ENCODE measurements around the gene UAP1. TPM values are rescaled to one million over a fixed set of nuclear protein-coding genes. Genes with fewer than 3 reads are reported as not detected.

The UAP1 gene
- polyA plus RNA-seq, 1 donor from 2014 or later = 40.1 TPM

GRCh38 chr1:162612606-162613400 is 51.3 kb downstream of the UAP1 start:
- Histone ChIP-seq H3K9me3 (ENCODE audit: low read length) (no peaks in the 10 kb centered on the region), H3K36me3 (ENCODE audit: insufficient read depth, low read length) (peaks cover 3% of the 10 kb centered on the region), H3K4me3 (ENCODE audit: low read length) (no peak overlapping the region), H3F3A (ENCODE audit: insufficient read depth, low read length, poor library complexity, severe bottlenecking) (no peaks in the 10 kb centered on the region), H3K4me2 (ENCODE audit: low read length) (no peak overlapping the region), H4K20me1 (ENCODE audit: insufficient read depth) (no peaks in the 10 kb centered on the region), H3K27me3 (ENCODE audit: insufficient read depth, low read depth, low read length) (no peaks in the 10 kb centered on the region), H3K27ac (ENCODE audit: low read length) (no peak overlapping the region), H2AFZ (ENCODE audit: low read depth, low read length) (no peak overlapping the region), H3K9ac (ENCODE audit: low read length) (no peak overlapping the region), H3K79me2 (replicated peaks; ENCODE audit: insufficient read depth, low read length) (no peaks in the 10 kb centered on the region), H3K9me2 (ENCODE audit: insufficient read depth, low read length) (no peaks in the 10 kb centered on the region)
- TF ChIP-seq, protein P1, sequence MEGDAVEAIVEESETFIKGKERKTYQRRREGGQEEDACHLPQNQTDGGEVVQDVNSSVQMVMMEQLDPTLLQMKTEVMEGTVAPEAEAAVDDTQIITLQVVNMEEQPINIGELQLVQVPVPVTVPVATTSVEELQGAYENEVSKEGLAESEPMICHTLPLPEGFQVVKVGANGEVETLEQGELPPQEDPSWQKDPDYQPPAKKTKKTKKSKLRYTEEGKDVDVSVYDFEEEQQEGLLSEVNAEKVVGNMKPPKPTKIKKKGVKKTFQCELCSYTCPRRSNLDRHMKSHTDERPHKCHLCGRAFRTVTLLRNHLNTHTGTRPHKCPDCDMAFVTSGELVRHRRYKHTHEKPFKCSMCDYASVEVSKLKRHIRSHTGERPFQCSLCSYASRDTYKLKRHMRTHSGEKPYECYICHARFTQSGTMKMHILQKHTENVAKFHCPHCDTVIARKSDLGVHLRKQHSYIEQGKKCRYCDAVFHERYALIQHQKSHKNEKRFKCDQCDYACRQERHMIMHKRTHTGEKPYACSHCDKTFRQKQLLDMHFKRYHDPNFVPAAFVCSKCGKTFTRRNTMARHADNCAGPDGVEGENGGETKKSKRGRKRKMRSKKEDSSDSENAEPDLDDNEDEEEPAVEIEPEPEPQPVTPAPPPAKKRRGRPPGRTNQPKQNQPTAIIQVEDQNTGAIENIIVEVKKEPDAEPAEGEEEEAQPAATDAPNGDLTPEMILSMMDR (IDR thresholded peaks at IDR 0.05; ENCODE audit: poor library complexity, severe bottlenecking) = no peak
- TF ChIP-seq EP300 (conservative IDR thresholded peaks at IDR 0.05; ENCODE audit: poor library complexity, severe bottlenecking) (no peak), RAD21 (conservative IDR thresholded peaks at IDR 0.05) (no peak), SMC3 (conservative IDR thresholded peaks at IDR 0.05; ENCODE audit: poor library complexity) (no peak), TAF1 (IDR thresholded peaks at IDR 0.05; ENCODE audit: low read depth) (no peak), MXI1 (conservative IDR thresholded peaks at IDR 0.05; ENCODE audit: poor library complexity, severe bottlenecking) (no peak), EZH2 (IDR thresholded peaks at IDR 0.05; ENCODE audit: borderline replicate concordance, insufficient read depth, low read length, poor library complexity, severe bottlenecking) (no peak), POLR2AphosphoS5 (IDR thresholded peaks at IDR 0.05) (no peak)
- TF ChIP-seq, protein P2, sequence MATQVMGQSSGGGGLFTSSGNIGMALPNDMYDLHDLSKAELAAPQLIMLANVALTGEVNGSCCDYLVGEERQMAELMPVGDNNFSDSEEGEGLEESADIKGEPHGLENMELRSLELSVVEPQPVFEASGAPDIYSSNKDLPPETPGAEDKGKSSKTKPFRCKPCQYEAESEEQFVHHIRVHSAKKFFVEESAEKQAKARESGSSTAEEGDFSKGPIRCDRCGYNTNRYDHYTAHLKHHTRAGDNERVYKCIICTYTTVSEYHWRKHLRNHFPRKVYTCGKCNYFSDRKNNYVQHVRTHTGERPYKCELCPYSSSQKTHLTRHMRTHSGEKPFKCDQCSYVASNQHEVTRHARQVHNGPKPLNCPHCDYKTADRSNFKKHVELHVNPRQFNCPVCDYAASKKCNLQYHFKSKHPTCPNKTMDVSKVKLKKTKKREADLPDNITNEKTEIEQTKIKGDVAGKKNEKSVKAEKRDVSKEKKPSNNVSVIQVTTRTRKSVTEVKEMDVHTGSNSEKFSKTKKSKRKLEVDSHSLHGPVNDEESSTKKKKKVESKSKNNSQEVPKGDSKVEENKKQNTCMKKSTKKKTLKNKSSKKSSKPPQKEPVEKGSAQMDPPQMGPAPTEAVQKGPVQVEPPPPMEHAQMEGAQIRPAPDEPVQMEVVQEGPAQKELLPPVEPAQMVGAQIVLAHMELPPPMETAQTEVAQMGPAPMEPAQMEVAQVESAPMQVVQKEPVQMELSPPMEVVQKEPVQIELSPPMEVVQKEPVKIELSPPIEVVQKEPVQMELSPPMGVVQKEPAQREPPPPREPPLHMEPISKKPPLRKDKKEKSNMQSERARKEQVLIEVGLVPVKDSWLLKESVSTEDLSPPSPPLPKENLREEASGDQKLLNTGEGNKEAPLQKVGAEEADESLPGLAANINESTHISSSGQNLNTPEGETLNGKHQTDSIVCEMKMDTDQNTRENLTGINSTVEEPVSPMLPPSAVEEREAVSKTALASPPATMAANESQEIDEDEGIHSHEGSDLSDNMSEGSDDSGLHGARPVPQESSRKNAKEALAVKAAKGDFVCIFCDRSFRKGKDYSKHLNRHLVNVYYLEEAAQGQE (IDR thresholded peaks at IDR 0.05; ENCODE audit: borderline replicate concordance) = no peak

- Histone ChIP-seq H3K9ac (ENCODE audit: low read length) (no peak overlapping the region), H3K27ac (ENCODE audit: low read length) (no peak overlapping the region), H3K79me2 (replicated peaks; ENCODE audit: insufficient read depth, low read length) (no peaks in the 10 kb centered on the region), H3K36me3 (ENCODE audit: insufficient read depth, low read length) (no peaks in the 10 kb centered on the region), H4K20me1 (ENCODE audit: insufficient read depth) (no peaks in the 10 kb centered on the region), H3K9me2 (ENCODE audit: insufficient read depth, low read length) (no peaks in the 10 kb centered on the region), H3K4me3 (ENCODE audit: low read length) (no peak overlapping the region), H3K9me3 (ENCODE audit: low read length) (no peaks in the 10 kb centered on the region), H2AFZ (ENCODE audit: low read depth, low read length) (no peak overlapping the region), H3K27me3 (ENCODE audit: insufficient read depth, low read depth, low read length) (no peaks in the 10 kb centered on the region), H3F3A (ENCODE audit: insufficient read depth, low read length, poor library complexity, severe bottlenecking) (no peaks in the 10 kb centered on the region), H3K4me2 (ENCODE audit: low read length) (no peak overlapping the region)
- TF ChIP-seq EZH2 (IDR thresholded peaks at IDR 0.05; ENCODE audit: borderline replicate concordance, insufficient read depth, low read length, poor library complexity, severe bottlenecking) (no peak), EP300 (conservative IDR thresholded peaks at IDR 0.05; ENCODE audit: poor library complexity, severe bottlenecking) (no peak), TAF1 (IDR thresholded peaks at IDR 0.05; ENCODE audit: low read depth) (no peak), RAD21 (conservative IDR thresholded peaks at IDR 0.05) (no peak), MXI1 (conservative IDR thresholded peaks at IDR 0.05; ENCODE audit: poor library complexity, severe bottlenecking) (no peak), POLR2AphosphoS5 (IDR thresholded peaks at IDR 0.05) (no peak)
- TF ChIP-seq, protein P2 (IDR thresholded peaks at IDR 0.05; ENCODE audit: borderline replicate concordance) = no peak
- TF ChIP-seq, protein P1 (IDR thresholded peaks at IDR 0.05; ENCODE audit: poor library complexity, severe bottlenecking) = no peak
Measured at GRCh38 chr1:162616848-162617247, 55.3 kb downstream of the UAP1 start.
